ENCODE measurements around the gene ZNF277.
"Not testable (repeated sequence)": the region's sequence is repeated elsewhere in the genome, so short reads cannot be mapped to it uniquely, and the experiment has no call there.

The ZNF277 gene

GRCh38 chr7:112296432-112296831 lies 89.9 kb downstream of the ZNF277 start:
- peak; percentile 67 for DNase-seq

GRCh38 chr7:112297681-112298080 lies 91.2 kb downstream of the ZNF277 start:
- DNase-seq: no peak

- DNase-seq: no peak
Measured at GRCh38 chr7:112298543-112299100, 92.1 kb downstream of the ZNF277 start.

- no peak for DNase-seq
Measured at GRCh38 chr7:112300072-112300471, 93.6 kb downstream of the ZNF277 start.

- DNase-seq: no peak
Measured at GRCh38 chr7:112300831-112301407, 94.4 kb downstream of the ZNF277 start.

GRCh38 chr7:112302566-112302965 lies 96.1 kb downstream of the ZNF277 start:
- DNase-seq: no peak

GRCh38 chr7:112306903-112307302 lies 100.4 kb downstream of the ZNF277 start:
- DNase-seq: no peak

GRCh38 chr7:112307506-112307905 lies 101.0 kb downstream of the ZNF277 start:
- DNase-seq: no peak

GRCh38 chr7:112308974-112309373 lies 102.5 kb downstream of the ZNF277 start:
- DNase-seq: no peak

GRCh38 chr7:112316803-112317202 lies 110.3 kb downstream of the ZNF277 start:
- DNase-seq: not testable (repeated sequence)

- DNase-seq: no peak
Measured at GRCh38 chr7:112322070-112322469, 115.6 kb downstream of the ZNF277 start.

GRCh38 chr7:112327566-112327965 lies 121.1 kb downstream of the ZNF277 start:
- DNase-seq: no peak

GRCh38 chr7:112331492-112331891 lies 125.0 kb downstream of the ZNF277 start:
- no peak for DNase-seq

GRCh38 chr7:112334366-112334765 lies 127.9 kb downstream of the ZNF277 start:
- DNase-seq: no peak

GRCh38 chr7:112336261-112336660 lies 129.8 kb downstream of the ZNF277 start:
- no peak for DNase-seq

GRCh38 chr7:112336936-112337576 lies 130.6 kb downstream of the ZNF277 start:
- DNase-seq: no peak

- DNase-seq: no peak
Measured at GRCh38 chr7:112337892-112338291, 131.4 kb downstream of the ZNF277 start.

GRCh38 chr7:112338786-112339185 lies 132.3 kb downstream of the ZNF277 start:
- DNase-seq: no peak

- no peak for DNase-seq
Measured at GRCh38 chr7:112341464-112341863, 135.0 kb downstream of the ZNF277 start.

GRCh38 chr7:112346381-112347060 lies 140.0 kb downstream of the ZNF277 start:
- DNase-seq: no peak

GRCh38 chr7:112347088-112347487 lies 140.6 kb downstream of the ZNF277 start:
- no peak for DNase-seq

GRCh38 chr7:112350585-112350984 lies 144.1 kb downstream of the ZNF277 start:
- DNase-seq: no peak

- no peak for DNase-seq
Measured at GRCh38 chr7:112356596-112356995, 150.1 kb downstream of the ZNF277 start.

GRCh38 chr7:112357136-112357535 lies 150.6 kb downstream of the ZNF277 start:
- DNase-seq: no peak

Data from fibroblast of skin of scalp (primary cell).